T-cell (primary cell): ENCODE measurements around the gene SEC14L3. TPM values are rescaled to one million over a fixed set of nuclear protein-coding genes. Genes with fewer than 3 reads are reported as not detected.
A peak's percentile ranks its signal among the peaks of the same experiment; 100 is the strongest.

Source experiments
- ATAC-seq, 4 experiments: fragments of 200-7000 bp in 3 of 4; fragments of 150-1000 bp in 1 of 4; cut with Tn5 transposase; replicated peaks in 1 of 4; 1 replicate in 3 of 4; 2 replicates in 1 of 4; pipeline ENCODE4 v1.10.0; 2021; ENCODE audit warnings: moderate library complexity in 3 of 4, mild to moderate bottlenecking in 2 of 4, moderate number of reproducible peaks in 1 of 4
- CTCF ChIA-PET, 2 donors: fragments of 300-600 bp; sonication (Branson Sonifier 250); formaldehyde crosslinking; loops; one replicate each; lab custom pipeline; 2022; ENCODE audit warnings: antibody characterized with exemption in 2 of 2; lab: Charles Lee
- POLR2A ChIA-PET, 2 donors: fragments of 300-600 bp; sonication (Branson Sonifier 250); formaldehyde crosslinking; loops; one replicate each; lab custom pipeline; 2022; ENCODE audit warnings: antibody characterized with exemption in 2 of 2; lab: Charles Lee
- DNase-seq, 35 experiments: peaks; one replicate each; pipeline versions ENCODE4 v3.0.0 to v3.0.0-alpha.2; 2013 to 2023
- H3K27ac ChIP-seq: one replicate; pipeline ENCODE4 v1.5.1; 2013; ENCODE audit warnings: low read length
- H3K27me3 ChIP-seq, 2 experiments: replicated peaks in 1 of 2; 1 replicate in 1 of 2; 2 replicates in 1 of 2; pipeline versions ENCODE4 v1.6.1 to v1.7.0; 2013; ENCODE audit warnings: low read length in 1 of 2, mixed read lengths in 1 of 2; ENCODE audit not compliant: control insufficient read depth in 2 of 2, insufficient read depth in 2 of 2; ENCODE audit errors: extremely low read depth in 1 of 2
- H3K36me3 ChIP-seq, 2 donors: 1 replicate in 1 of 2; 2 replicates in 1 of 2; pipeline versions ENCODE4 v1.6.1 to v1.7.0; 2013; ENCODE audit warnings: low read length in 1 of 2; ENCODE audit not compliant: control insufficient read depth in 2 of 2, insufficient read depth in 1 of 2; ENCODE audit errors: extremely low read depth in 1 of 2
- H3K4me1 ChIP-seq, 2 experiments: 1 replicate in 1 of 2; 2 replicates in 1 of 2; pipeline versions ENCODE4 v1.6.1 to v1.7.0; 2013; ENCODE audit warnings: low read length in 2 of 2, mixed read lengths in 1 of 2; ENCODE audit not compliant: insufficient read depth in 2 of 2, control insufficient read depth in 1 of 2; ENCODE audit errors: extremely low read depth in 1 of 2
- H3K4me3 ChIP-seq, 2 donors: 1 replicate in 1 of 2; 2 replicates in 1 of 2; pipeline versions ENCODE4 v1.5.1 to v1.7.0; 2013; ENCODE audit warnings: mild to moderate bottlenecking in 2 of 2, low read length in 1 of 2, moderate library complexity in 1 of 2; ENCODE audit not compliant: control insufficient read depth in 1 of 2; ENCODE audit errors: extremely low read depth in 1 of 2
- H3K9me3 ChIP-seq: 2 replicates; pipeline ENCODE4 v1.7.0; 2013
- H3K27ac Mint-ChIP-seq, 2 donors: one replicate each; pipeline ENCODE4 v1.8.0; 2020 to 2021; ENCODE audit warnings: mild to moderate bottlenecking in 2 of 2, mixed read lengths in 2 of 2
- H3K27me3 Mint-ChIP-seq, 2 donors: one replicate each; pipeline ENCODE4 v1.8.0; 2021 to 2022; ENCODE audit warnings: mixed read lengths in 2 of 2
- H3K36me3 Mint-ChIP-seq: one replicate; pipeline ENCODE4 v1.8.0; 2021; ENCODE audit warnings: mixed read lengths
- H3K4me1 Mint-ChIP-seq, 3 donors: one replicate each; pipeline ENCODE4 v1.8.0; 2020 to 2022; ENCODE audit warnings: mixed read lengths in 3 of 3, mild to moderate bottlenecking in 1 of 3
- H3K4me3 Mint-ChIP-seq, 3 donors: one replicate each; pipeline ENCODE4 v1.8.0; 2020 to 2022; ENCODE audit warnings: mild to moderate bottlenecking in 3 of 3, mixed read lengths in 3 of 3, moderate library complexity in 3 of 3
- H3K9me3 Mint-ChIP-seq, 3 donors: one replicate each; pipeline ENCODE4 v1.8.0; 2020 to 2022; ENCODE audit warnings: mixed read lengths in 3 of 3
- WGBS: methylation state at CpG from one replicate; pipeline ENCODE4 v1.1.5; 2013; ENCODE audit warnings: missing lambda C conversion rate; ENCODE audit not compliant: insufficient coverage; 5-methylcytosine and 5-hydroxymethylcytosine counted together
- total RNA-seq, 35 experiments: library from RNA in 6 of 35; stranded (reverse) in 6 of 35; fragments of 120-200 nt in 1 of 35; gene quantifications; one replicate each; pipeline versions ENCODE4 v1.2.1 to v1.2.4 and lab custom pipeline; 2013 to 2026

SEC14L3 gene
- total RNA-seq, 5 donors from 2014 or later (not counting 1 experiment from before 2014, with no cell fraction given), result not detected

DNA sequence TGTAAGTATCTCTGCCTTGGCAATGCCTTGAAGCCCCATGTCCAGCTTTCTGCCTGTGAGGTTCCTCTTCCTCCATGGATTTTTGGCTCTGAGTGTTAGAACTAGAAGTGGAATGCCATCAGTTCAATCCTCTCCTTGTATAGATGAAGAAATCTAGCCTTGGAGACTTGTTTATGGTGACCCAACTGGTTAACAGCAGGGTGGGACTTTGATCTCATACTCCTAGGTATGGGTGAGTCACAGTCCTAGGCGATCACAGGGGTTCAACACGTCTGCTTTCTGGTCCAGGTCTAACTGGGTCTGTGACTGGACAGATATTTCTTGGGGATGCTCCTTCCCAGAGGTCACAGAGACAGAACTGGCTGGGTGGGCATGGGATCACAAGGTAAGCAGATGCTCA is 55.4 kb downstream of the SEC14L3 start:
- Histone ChIP-seq H3K27me3 (no peaks in the 10 kb centered on the region), H3K9me3 (no peaks in the 10 kb centered on the region), H3K36me3 (peaks cover under 1 to 36% of the 10 kb centered on the region in 2 donors), H3K4me3 (no peak overlapping the region), H3K4me1 (peaks cover 16 to 29% of the 10 kb centered on the region in 2 experiments), H3K27ac (no peak overlapping the region)
- Mint-ChIP-seq H3K4me1 (peaks cover 38 to 41% (median 41%) of the 10 kb centered on the region in 3 donors), H3K27me3 (no peaks in the 10 kb centered on the region), H3K4me3 (no peak overlapping the region), H3K36me3 (peaks cover 48% of the 10 kb centered on the region), H3K9me3 (no peaks in the 10 kb centered on the region), H3K27ac (peak overlapping the region in 1 of 2 donors; percentile 48)
- POLR2A ChIA-PET, result no interaction called here
- WGBS, result no CpG with 5 or more reads among the region's 2 CpGs
- ATAC-seq (no peak), DNase-seq (no peak)
- CTCF ChIA-PET, result no interaction called here

DNA sequence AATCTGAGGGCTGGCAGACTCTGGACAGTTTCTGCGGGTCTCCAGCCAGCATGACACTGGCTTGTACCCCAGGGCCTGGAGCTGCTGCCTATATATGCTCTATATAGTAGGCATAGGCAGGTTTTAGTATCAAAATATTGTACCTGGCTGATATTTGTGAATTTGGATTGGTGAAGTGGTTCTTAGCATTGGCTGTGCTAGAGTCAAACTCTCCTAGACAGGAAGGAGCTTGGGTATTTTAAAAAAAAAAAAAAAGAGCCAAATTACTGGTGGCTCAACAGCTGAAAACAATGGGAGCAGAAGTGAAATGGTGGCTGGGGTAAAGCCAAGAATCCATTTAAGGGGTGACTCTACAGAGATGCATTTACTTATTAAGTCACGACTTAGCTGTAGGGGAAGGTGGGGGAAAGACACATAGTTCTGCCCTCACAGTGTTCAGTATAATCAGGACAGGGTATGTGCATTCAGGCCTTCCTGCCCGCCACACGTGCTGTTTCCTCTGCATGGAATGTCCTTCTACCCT is 57.2 kb downstream of the SEC14L3 start:
- ATAC-seq (peak; percentile 44 to 63 (median 46)), DNase-seq (no peak)
- Histone ChIP-seq H3K9me3 (no peaks in the 10 kb centered on the region), H3K4me3 (peak overlapping the region in 1 of 2 donors; percentile 49), H3K4me1 (peaks cover 16 to 31% of the 10 kb centered on the region in 2 experiments), H3K27me3 (no peaks in the 10 kb centered on the region), H3K36me3 (peaks cover 5 to 31% of the 10 kb centered on the region in 2 donors), H3K27ac (peak overlapping the region; percentile 62)
- peaks cover 45% of the 10 kb centered on the region for H3K36me3 Mint-ChIP-seq
- H3K4me3 Mint-ChIP-seq, result peak overlapping the region in 1 of 3 donors; percentile 29
- POLR2A ChIA-PET, result interaction anchor here (0.7 to 2.6 kb wide), 5 partner anchors 9 to 1661 kb away, joined by 3 to 14 read pairs (median 6); partner anchors contain the start of gene SEC14L2 (in 1 of the 2)
- no peaks in the 10 kb centered on the region for H3K27me3 Mint-ChIP-seq
- peak overlapping the region; percentile 87 to 94 for H3K27ac Mint-ChIP-seq
- H3K4me1 Mint-ChIP-seq, result peaks cover 35 to 51% (median 37%) of the 10 kb centered on the region in 3 donors
- CTCF ChIA-PET, result interaction anchor here (0.6 to 1.8 kb wide), 4 partner anchors 10 to 1761 kb away, joined by 3 to 12 read pairs (median 6); partner anchors contain the start of gene MTFP1 (in 1 of the 2)
- 100% methylated on average over 1 of the region's 4 CpGs for WGBS
- no peaks in the 10 kb centered on the region for H3K9me3 Mint-ChIP-seq

DNA sequence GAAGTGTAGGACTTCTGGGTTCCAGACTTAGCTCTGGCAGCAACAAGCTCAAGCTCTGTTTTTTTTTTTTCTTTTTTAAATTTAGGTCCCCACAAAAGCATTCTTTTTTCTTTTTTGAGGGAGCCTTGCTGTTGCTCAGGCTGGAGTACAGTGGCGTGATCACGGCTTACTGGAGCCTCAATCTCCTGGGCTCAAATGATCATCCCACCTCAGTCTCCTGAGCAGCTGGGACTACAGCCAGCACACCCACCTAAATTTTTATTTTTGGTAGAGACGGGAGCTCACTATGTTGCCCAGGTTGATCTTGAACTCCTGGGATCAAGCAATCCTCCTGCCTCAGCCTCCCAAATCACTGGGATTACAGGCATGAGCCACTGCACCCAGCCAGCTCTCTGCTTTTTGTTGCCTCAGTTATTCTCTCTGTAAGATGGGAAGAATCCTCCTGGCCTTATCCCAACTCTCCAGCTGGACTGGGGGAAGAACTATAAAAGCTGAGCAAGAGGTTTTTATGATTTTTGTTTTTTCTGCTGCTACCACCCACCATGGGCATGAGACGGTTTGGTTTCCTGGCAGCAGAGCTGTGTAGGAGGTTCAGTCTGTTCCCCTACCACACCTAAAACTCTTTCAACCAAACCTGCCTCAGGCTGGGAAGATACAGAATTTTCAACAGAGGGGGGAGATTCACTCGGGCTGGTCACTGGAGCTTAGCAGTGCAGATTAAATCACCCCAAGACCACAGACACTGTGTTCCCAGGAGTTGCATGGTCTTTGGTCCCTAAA is 57.9 kb downstream of the SEC14L3 start:
- H3K36me3 ChIP-seq, result peaks cover 5 to 29% of the 10 kb centered on the region in 2 donors
- Mint-ChIP-seq H3K4me3 (peak overlapping the region; percentile 2 to 29 (median 11)), H3K4me1 (peaks cover 35 to 51% (median 37%) of the 10 kb centered on the region in 3 donors), H3K27ac (peak overlapping the region; percentile 87 to 94), H3K36me3 (peaks cover 44% of the 10 kb centered on the region), H3K9me3 (no peaks in the 10 kb centered on the region), H3K27me3 (no peaks in the 10 kb centered on the region)
- H3K27ac ChIP-seq, result peak overlapping the region; percentile 62
- ChIA-PET CTCF (interaction anchor here (0.6 to 1.8 kb wide), 4 partner anchors 11 to 1760 kb away, joined by 3 to 12 read pairs (median 6); partner anchors contain the start of gene MTFP1 (in 1 of the 2)), POLR2A (interaction anchor here (0.6 to 2.6 kb wide), 7 partner anchors 9 to 22 kb away, joined by 3 to 14 read pairs (median 6); partner anchors contain the start of gene SEC14L2 (in 1 of the 2))
- H3K27me3 ChIP-seq, result no peaks in the 10 kb centered on the region
- ATAC-seq (peak; percentile 76 to 79 (median 78)), DNase-seq (peak in 1 of 35 experiments; percentile 21)
- 90% methylated on average over 2 of the region's 5 CpGs for WGBS
- peaks cover 16 to 31% of the 10 kb centered on the region in 2 experiments for H3K4me1 ChIP-seq
- H3K9me3 ChIP-seq, result no peaks in the 10 kb centered on the region
- peak overlapping the region in 1 of 2 donors; percentile 49 for H3K4me3 ChIP-seq

DNA sequence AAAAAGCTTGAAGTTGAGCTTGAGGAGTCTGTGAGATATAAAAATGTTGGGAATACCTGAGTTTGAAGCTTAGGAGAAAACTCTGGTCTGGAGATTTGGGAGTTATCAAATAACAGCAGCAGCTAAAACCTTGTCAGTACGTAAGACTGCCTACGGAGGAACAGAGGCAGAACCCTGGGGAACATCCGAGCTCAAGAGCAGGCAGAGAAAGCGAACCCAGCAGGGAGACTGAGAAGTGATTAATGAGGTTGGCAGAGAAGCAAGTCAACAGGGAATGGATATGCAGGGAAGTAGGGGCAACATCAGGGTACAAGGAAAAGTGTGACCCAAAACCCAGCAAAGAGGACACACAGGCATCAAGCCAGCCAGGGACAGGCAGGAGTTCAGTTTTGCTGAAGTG is 58.8 kb downstream of the SEC14L3 start:
- Mint-ChIP-seq H3K27ac (peak overlapping the region; percentile 87 to 94), H3K4me1 (peaks cover 35 to 51% (median 37%) of the 10 kb centered on the region in 3 donors), H3K4me3 (peak overlapping the region in 1 of 3 donors; percentile 29), H3K27me3 (no peaks in the 10 kb centered on the region), H3K9me3 (no peaks in the 10 kb centered on the region), H3K36me3 (peaks cover 41% of the 10 kb centered on the region)
- Histone ChIP-seq H3K4me3 (no peak overlapping the region), H3K27me3 (no peaks in the 10 kb centered on the region), H3K27ac (no peak overlapping the region), H3K36me3 (peaks cover 8 to 22% of the 10 kb centered on the region in 2 donors), H3K9me3 (no peaks in the 10 kb centered on the region), H3K4me1 (peaks cover 16 to 31% of the 10 kb centered on the region in 2 experiments)
- POLR2A ChIA-PET, result interaction anchor here (0.5 to 2.6 kb wide), 7 partner anchors 8 to 281 kb away, joined by 3 to 14 read pairs (median 6); no protein-coding TSS in a partner anchor
- DNase-seq (no peak), ATAC-seq (no peak)
- WGBS, result 100% methylated on average over 4 of the region's 4 CpGs
- CTCF ChIA-PET, result interaction anchor here in 1 of 2 donors (0.7 to 1.8 kb wide), 3 partner anchors 8 to 21 kb away, joined by 3 to 12 read pairs (median 3); partner anchors contain the start of gene MTFP1

DNA sequence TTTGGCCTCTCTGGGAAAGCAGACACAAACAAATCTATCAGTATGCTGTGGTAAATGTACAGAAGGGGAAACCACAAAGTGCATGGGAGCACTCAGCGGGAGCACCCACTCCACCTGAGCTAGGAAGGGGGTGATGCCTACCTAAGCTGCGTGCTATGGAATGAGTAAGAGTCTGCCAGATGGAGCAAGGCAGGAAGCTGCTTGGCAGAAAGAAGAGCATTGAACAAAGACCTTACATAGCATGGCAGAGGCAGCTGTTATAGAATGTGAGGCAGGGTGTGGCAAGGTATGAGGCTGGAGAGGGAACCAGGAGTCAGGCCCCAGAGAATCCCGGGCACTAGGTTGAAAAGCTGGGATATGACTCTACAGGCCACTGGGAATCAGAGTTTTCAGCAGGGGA is 60.0 kb downstream of the SEC14L3 start:
- Histone ChIP-seq H3K27me3 (no peaks in the 10 kb centered on the region), H3K4me1 (peaks cover 16 to 31% of the 10 kb centered on the region in 2 experiments), H3K4me3 (no peak overlapping the region), H3K36me3 (peaks cover 13 to 22% of the 10 kb centered on the region in 2 donors), H3K9me3 (no peaks in the 10 kb centered on the region), H3K27ac (no peak overlapping the region)
- DNase-seq (no peak), ATAC-seq (no peak)
- POLR2A ChIA-PET, result interaction anchor here (0.7 to 2.6 kb wide), 3 partner anchors 11 to 282 kb away, joined by 7 to 14 read pairs (median 10); no protein-coding TSS in a partner anchor
- CTCF ChIA-PET, result interaction anchor here in 1 of 2 donors (0.6 to 1.2 kb wide), 3 partner anchors 9 to 304 kb away, joined by 3 to 6 read pairs (median 3); no protein-coding TSS in a partner anchor
- H3K9me3 Mint-ChIP-seq, result no peaks in the 10 kb centered on the region
- peaks cover 36% of the 10 kb centered on the region for H3K36me3 Mint-ChIP-seq
- H3K4me3 Mint-ChIP-seq, result peak overlapping the region in 1 of 3 donors; percentile 27
- peaks cover 35 to 51% (median 36%) of the 10 kb centered on the region in 3 donors for H3K4me1 Mint-ChIP-seq
- H3K27ac Mint-ChIP-seq, result peak overlapping the region; percentile 47 to 49
- 78% methylated on average over 2 of the region's 3 CpGs for WGBS
- H3K27me3 Mint-ChIP-seq, result no peaks in the 10 kb centered on the region
